ENCODE data around the gene CFD.
"Not testable (repeated sequence)": the region's sequence is repeated elsewhere in the genome, so short reads cannot be mapped to it uniquely, and the experiment has no call there.

The CFD gene

DNA sequence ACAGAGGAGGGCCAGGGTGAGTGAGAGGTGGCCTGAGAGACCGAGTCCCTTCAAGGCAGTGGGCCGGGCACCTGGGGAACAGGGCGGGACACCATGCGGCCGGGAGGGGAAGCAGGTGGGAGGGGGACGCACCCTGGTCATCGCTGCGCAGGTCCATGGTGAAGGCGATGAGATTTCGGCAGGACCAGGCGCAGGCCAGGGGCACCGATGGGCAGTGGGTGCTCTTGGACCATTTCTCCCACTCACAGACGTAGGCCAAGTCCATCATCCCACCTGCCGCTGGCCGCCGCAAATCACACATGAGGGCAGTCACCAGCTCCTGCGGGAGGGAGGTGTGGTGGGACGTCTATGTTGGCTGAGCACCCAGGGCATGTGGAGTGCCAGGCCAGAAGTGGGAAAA lies 31.4 kb downstream of the CFD start:
- DNase-seq, result no peak

DNA sequence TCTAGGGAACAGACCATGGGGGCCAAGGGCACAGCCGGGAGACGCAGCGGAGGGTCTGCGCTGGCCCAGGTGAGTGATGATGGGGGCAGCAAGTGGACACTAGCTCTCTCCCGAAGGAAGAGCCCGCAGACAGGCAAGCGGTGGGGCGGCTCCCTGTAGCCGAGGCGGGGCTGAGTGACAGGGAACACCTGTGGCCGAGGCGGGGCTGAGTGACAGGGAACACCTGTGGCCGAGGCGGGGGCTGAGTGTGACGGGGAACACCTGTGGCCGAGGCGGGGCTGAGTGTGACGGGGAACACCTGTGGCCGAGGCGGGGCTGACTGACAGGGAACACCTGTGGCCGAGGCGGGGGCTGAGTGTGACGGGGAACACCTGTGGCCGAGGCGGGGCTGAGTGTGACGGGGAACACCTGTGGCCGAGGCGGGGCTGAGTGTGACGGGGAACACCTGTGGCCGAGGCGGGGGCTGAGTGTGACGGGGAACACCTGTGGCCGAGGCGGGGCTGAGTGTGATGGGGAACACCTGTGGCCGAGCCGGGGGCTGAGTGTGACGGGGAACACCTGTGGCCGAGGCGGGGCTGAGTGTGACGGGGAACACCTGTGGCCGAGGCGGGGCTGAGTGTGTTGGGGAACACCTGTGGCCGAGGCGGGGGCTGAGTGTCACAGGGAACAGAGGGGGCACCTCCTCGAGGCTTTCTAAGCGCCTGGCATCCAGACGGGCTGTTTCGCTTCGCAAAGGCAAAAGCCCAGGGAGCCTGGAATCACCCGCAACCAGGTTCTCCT lies 32.1 kb downstream of the CFD start:
- not testable (repeated sequence) for DNase-seq

DNA sequence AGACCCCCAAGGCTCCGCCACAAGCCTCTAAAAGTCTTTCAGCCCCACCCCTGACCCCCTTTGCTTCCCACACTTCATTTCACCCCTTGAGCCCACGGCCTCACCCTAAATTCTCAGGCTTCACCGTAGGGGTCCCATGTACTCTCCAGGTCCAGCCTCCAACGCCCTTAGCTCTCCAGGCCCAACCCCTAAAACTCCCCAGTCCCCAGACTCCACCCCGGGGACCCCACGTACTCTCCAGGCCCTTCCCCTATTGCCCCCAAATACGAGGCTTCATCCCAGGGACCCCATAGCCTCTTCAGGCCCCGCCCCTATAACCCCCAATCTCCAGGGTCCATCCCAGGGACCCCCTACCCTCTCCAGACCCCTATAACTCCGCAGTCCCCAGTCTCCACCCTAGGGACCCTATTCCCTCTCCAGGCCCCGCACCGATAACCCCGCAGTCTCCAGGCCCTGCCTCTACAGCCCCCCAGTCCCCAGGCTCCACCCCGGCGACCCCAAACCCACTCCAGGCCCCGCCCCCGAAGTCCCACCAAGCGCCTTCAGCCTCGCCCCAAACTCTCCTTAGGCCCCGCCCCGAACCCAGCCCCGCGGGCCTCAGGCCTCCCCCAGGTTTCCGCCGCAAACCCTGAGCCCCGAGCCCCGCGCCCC lies 32.9 kb downstream of the CFD start:
- DNase-seq, result peak; percentile 30

DNA sequence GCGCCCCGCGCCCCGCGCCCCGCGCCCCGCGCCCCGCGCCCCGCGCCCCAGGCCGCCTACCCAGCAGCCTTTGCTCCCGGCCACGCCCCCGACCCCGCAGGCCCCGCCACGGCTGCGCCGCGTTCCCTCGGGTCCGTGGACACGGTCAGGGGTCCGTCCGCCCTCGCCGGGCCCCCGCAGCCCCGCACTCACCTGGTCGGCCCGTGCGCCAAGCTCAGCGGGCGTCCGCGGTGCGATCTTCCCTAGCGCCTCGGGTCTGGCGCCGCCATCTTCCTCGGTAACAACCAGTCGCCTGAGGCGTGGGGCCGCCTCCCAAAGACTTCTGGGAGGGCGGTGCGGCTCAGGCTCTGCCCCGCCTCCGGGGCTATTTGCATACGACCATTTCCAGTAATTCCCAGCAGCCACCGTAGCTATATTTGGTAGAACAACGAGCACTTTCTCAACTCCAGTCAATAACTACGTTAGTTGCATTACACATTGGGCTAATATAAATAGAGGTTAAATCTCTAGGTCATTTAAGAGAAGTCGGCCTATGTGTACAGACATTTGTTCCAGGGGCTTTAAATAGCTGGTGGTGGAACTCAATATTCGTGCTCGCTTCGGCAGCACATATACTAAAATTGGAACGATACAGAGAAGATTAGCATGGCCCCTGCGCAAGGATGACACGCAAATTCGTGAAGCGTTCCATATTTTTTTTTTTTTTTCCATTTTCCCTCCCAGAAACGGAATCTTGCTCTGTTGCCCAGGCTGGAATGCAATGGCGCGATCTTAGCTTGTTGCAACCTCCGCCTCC lies 33.6 kb downstream of the CFD start, which contains the start of the genes MED16 and RNU6-9:
TSS of gene MED16 (minus strand) at position 294 of the 796 bp plus-strand sequence. CDS start 2,056 bp downstream, outside the sequence.
TSS of gene RNU6-9 (plus strand) at position 591 of the 796 bp plus-strand sequence.
- DNase-seq, result peak; percentile 93

DNA sequence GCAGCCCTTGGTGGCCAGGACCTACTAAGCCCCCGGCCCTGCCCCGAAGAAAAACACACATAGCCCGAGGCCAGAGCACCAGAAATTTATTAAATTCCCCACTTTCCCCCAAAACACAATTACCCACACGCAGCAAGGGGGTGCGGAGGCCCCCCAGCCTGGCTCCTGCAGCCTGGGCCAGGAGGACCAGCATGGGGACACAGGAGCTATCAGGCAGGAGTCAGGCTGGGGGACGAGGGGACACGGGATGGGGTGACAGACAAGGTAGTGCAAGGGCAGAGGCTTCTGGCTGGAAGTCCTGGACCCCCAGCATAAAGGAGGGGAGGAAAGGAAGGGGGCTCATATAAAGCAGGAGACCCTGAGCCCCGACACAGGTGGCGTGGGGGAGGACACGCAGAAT lies 37.0 kb downstream of the CFD start:
- no peak for DNase-seq

DNA sequence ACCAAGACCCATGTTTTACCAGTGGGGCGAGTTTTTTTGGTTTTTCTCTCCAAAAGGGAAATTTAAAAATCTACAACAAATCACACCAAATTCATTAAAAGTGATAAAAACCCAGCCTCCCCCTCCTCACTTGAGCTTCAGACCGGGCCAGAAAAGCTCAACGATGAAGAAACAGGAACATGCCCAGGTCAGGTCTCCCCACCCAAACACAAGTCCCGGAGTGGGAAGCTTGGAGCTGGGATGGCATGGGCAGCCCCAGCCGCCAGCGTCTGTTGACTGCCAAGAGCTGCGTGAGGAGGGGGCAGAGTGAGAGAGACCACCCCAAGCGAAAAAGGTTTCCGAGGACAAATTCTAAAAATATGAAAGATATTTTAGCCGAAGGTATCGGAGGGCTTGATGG lies 37.5 kb downstream of the CFD start:
- DNase-seq, result no peak

DNA sequence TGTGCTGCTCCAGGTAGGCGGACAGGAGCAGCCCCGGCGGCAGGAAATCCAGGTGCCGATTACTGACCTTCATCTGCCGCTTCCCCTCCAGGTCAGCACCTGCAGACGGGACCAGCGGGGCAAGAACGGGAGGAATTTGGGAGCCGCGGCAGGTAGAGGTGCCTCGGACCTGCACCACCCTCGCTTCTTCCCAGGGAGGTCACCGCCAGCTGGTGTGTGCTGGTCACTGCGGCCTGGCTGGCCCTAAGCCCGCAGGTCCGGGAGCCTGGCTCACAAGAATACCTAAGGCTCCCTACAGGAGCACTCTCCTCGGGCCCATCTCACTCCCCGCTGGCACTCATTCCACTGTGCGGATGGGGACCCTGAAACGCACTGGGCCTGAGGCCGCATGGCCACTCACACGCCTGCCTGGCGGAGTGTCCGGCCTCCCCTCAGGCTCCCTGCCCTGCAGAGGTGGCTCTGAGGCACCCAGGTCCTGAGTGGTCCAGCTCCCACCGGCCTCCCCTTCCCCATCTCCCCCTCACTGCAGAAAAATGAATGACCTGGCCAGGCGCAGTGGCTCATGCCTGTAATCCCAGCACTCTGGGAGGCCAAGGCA lies 38.1 kb downstream of the CFD start:
- no peak for DNase-seq

DNA sequence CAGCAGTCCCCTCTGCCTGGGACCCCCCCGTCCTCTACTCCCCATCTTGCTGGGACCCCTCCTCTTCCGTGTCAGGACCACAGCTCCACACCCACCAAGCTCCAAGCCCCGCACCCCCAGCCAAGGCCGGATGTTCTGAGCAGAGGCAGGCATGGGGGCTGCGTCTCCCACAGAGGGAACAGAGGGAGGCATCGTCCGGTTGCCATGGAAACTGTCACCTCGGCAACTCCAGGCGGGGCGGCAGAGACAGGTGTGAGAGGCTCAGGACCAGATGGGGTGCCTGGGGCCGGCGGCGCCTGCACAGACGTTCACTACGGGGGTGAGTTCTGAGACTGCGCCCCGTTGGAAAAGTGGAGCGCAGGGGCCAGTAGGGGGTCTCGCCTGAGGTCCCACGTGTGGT lies 39.2 kb downstream of the CFD start:
- DNase-seq, result no peak

DNA sequence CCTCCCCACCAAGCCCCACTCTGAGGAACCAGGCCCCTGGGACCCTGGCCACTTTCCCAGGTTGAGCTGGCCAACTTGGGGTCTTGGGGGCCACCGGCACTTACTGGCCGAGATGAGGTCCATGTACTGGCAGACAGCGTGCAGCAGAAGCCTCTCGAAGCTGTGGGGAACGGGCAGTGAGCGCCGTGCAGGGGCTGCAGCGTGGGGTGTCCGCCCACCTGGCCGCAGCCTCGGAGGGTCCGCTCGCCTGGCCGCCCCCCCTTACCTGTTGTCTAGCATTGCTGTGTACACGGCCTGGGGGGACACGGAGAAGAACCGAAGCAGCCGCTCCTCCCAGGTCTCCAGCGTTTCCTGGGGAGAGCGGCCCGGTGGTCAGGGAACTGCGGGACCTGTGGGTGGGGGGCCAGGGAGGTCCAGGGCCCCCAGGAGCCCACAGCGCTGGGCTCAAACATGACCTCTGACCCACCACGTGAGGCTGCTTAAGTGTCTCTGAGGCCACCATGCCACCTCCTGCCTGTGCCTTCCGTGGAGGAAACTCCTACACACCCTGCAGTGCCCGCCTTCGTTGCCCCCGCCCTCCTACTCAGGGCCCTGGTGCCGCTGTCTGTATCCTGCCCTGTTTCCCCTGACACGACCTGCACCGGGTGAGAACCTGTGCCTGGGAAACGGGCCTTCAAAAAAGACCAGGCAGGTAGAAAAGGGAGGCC lies 40.0 kb downstream of the CFD start:
- DNase-seq, result no peak

DNA sequence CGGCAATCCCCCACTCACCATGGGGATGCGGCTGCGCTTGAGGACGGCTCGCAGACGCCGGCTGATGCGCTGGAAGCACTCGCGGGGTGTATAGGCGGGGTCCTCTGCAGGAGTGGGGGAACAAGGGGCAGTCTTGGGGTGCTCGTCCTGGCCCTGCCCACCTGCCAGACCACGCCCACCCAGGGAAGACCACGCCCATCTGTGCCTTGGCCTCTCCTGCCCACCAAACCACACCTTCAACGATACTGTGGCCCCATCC lies 40.5 kb downstream of the CFD start:
- DNase-seq, result no peak

DNA sequence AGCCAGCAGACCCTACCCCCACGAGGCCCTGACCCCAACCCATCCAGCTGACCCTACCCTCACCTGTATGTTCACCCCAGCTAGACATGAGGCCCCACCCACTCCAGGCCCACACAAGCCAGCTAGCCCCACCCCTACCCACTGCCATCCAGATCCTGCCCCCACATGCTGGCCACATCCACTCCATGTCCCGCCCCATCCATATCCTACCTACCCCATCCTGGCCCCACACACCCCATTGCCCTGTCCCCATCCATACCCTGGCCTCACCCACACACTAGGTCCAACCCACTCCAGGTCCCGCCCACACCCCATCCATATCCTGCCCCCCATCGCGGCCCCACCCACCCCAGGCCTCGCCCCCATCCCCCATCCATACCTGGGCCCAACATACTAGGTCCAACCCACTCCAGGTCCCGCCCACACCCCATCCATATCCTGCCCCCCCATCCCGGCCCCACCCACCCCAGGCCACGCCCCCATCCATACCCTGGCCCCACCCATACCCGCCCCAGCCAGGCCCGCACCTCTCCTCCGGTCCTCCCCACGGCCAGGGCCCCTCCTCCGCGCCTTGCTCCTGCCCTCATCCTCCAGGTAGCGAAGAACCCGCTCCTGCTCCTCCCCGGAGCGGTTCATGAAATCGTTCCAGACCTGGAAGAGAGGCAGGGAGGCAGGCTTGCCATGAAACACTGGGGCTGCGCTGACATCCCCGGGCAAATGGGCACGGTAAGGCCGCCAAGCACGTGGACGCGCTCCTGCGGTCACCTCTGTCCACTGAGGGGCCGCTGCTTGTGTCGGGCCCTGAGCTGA lies 41.0 kb downstream of the CFD start:
- peak; percentile 45 for DNase-seq

DNA sequence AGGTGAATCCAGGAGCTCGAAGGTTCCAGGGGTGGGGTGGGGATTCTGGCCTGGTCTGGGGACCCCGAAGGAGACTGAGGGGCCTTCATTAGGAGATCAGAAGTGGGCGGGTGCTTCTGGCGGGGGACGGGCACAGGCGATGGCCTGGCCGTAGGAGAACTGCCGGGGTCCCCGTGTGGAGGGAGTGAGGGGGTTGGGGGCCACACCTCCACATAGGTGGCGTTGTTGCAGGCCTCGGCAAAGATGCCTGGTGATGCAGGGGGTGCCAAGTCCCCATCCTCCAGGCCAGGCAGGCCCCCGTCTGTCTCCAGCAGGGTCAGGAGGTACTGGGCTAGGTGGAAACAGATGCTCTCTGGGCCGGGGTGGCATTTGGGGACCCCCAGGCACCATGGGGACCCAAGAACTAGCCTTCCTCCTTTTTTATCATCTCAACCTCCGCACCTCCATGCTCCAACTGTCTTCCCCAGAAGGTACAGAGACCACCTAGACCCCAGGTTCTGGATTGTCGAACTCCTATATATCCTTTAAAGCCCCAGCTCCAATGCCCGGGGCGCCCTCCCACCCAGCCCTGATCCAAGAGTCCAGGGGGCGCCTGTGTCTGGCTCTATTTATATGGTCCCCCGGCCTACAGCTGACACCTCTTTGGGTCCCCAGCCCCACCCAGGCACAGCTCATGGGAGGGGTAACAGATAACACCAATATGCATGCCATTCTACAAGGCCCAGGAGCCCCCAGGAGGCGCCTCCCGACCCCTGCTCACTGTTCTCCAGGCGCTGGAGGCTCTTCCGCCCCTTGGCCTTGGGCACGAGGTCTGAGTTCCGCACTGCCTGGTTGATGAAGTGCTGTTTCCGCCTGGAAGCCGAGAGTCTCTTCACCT lies 42.0 kb downstream of the CFD start:
- DNase-seq, result no peak

DNA sequence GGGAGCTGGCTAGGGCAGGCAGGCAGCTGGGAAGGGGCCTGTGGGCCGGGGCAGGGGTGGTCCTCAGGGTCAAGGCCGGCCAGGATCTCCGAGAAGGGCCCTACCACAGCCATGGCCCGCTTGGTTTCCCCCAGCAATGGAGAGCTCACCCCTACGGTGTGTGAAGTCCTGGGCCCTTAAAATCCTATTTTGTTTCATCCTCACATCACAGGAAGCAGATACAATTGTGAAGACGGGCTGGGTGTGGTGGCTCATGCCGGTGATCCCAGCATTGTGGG lies 42.6 kb downstream of the CFD start:
- no peak for DNase-seq

DNA sequence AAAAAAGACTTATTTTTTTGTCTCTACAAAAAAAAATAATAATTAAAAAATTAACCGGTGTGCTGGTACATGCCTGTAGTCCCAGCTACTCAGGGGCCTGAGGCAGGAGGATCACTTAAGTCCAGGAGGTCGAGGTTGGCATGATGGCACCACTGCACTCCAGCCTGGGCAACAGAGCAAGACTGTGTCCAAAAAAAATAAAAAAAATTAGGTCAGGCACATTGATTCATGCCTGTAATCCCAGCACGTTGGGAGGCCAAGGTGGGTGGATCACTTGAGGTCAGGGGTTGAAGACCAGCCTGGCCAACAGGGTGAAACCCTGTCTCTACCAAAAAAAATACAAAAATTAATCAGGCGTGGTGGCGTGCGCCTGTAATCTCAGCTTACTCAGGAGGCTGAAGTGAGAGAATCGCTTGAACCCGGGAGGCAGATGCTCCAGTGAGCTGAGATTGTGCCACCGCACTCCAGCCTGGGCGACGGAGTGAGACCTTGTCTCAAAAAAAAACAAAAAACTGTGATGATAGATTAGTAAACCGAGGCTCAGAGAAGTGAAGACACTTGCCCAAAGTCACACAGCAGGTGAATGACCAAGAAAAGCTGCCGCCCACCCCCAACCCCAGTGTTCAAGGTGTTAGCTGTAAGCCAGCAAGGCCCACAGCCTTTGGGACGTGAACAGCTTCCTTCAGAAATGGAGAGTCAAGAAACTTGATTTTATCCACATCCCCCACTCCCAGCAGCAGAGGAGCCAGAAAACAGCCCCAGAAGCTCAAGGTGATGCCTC lies 43.2 kb downstream of the CFD start:
- DNase-seq, result no peak

DNA sequence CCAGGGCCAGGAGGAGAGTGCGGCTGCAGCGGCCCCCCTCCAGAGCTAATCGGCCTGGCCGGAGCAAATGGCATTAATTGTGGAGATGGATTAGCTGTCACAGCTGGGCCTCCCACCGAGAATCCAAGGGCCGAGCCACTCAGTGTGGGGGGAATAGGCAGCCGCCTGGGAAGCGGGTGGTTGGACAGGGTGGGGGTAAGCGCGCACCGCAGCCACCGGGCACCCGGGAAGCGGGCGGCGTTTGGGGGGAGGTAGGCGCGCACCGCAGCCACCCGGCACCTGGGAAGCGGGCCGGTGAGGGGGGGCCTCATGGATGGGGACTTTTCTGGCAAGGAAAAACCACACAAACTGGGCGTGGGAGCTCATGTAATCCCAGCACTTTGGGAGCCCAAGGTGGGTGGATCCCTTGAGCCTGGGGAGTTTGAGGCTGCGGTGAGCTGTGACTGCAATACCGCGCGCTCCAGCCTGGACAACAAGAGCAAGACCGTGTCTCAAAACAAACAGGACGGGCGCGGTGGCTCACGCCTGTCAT lies 43.9 kb downstream of the CFD start:
- DNase-seq, result no peak

DNA sequence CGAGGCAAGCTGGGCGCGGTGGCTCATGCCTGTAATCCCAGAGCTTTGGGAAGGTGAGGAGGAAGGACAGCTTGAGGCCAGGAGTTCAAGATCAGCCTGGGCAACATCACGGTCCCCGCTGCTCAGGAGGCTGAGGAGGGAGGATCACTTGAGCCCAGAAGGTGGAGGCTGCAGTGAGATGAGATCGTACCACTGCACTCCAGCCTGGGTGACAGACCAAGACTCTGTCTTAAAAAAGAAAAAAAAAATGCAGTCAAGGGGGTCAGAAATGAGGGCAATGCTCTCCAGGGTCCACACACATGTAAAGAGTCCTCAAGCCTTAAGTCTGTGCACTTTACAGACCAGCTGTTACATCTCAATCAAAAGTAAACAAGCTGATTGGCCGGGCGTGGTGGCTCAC lies 45.1 kb downstream of the CFD start:
- no peak for DNase-seq

DNA sequence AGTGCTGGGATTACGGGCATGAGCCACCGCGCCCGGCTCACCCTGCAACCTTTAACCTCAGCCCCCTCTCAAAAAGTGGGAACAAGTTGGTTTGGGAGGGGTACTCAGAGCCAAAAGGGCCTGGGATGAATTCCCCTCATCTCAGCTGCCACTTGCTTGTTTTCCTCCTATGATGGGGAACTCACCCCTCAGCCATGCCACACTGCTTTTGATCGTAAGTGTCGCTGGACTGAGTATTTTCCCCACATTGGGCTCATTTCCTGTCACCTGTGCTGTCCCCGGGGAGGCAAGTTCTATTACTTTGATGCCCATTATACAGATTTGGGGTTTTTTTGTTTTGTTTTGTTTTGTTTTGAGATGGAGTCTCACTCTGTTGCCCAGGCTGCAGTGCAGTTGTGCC lies 47.0 kb downstream of the CFD start:
- no peak for DNase-seq

DNA sequence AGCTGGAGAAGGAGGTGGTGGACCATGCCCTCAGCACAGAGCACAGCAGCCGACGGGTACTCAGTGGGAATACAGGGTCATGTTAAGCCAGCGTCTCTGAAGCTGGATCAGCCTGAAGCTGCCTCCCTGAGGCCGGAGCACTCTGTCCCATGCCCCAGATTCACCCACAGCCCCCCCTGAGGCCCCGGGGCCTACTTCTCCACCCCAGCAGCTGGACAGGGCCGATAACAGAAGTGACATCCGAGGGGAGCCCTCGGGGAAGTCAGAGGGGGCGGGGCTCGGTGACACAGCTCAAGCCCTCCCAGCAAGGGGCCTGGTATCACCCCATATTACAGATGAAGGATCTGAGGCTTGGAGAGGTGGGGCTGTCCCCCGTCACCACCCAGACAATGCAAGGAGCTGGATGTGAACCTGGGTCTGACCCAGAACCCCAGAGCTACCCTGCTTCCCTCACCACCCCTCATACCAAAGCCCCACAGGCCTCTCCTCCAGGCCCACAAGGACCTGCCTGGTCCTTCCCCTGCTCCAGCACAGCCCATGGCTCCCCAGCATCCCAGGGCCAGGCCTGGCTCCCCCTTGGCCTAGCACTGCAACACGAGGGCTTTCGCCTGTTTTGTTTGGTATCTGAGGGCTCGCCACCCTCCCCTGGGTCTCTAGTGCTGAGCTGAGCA lies 47.9 kb downstream of the CFD start:
- DNase-seq, result no peak

DNA sequence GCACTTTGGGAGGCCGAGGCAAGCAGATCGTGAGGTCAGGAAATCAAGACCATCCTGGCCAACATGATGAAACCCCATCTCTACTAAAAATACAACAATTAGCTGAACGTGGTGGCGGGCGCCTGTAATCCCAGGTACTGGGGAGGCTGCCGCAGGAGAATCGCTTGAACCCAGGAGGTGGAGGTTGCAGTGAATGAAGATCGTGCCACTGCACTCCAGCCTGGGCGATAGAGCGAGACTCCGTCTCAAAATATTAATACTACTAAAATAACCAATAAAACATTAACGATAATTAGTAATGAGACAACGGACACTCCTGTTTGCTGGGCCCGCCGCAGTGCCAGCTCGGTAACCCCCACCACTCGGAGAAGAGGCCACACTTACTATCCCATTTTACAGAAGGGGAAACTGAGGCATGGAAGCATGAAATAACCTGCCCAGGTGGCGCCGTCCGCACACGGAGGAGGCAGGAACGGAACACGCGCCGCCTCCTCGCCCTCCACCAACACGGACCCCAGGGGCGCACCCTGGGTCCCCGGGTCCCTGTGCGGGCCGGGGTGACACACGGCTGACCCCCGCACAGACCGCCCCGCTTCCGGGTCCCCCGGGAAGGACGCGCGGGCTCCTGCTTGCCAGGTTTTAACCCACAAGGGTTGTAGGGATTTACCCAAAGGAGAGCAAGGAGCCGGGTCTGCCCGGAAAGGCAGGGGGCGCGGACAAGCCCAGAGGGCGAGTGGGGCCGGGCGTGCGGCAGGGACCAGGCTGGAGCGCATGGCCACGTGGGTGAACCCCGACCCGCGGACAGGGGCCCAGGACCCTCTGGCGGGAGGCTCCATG lies 52.0 kb downstream of the CFD start:
- DNase-seq, result no peak
